ENCODE data around the gene CDKN2B-AS1. TPM values are rescaled to one million over a fixed set of nuclear protein-coding genes. Genes with fewer than 3 reads are reported as not detected.

CDKN2B-AS1 gene
- total RNA-seq, 1 donor from 2014 or later = not detected

GRCh38 chr9:22029231-22029630 is 34.6 kb downstream of the CDKN2B-AS1 start:
- Histone ChIP-seq H3K9me3 (no peaks in the 10 kb centered on the region), H3K4me1 (no peaks in the 10 kb centered on the region), H3K36me3 (no peaks in the 10 kb centered on the region), H3K27me3 (no peaks in the 10 kb centered on the region), H3K4me3 (no peak overlapping the region), H3K27ac (no peak overlapping the region)
- intact Hi-C loops (cut with DNase I) = no loop called here
- DNase-seq (ENCODE audit: low spot score in 2 of 2) = no peak
- no peak for TF ChIP-seq CTCF (IDR thresholded peaks at IDR 0.05)

GRCh38 chr9:22030101-22030598 is 35.6 kb downstream of the CDKN2B-AS1 start:
- Histone ChIP-seq H3K4me3 (no peak overlapping the region), H3K27me3 (no peaks in the 10 kb centered on the region), H3K36me3 (no peaks in the 10 kb centered on the region), H3K27ac (no peak overlapping the region), H3K4me1 (no peaks in the 10 kb centered on the region), H3K9me3 (no peaks in the 10 kb centered on the region)
- no peak for DNase-seq (ENCODE audit: low spot score in 2 of 2)
- TF ChIP-seq CTCF (IDR thresholded peaks at IDR 0.05) = no peak
- intact Hi-C loops (cut with DNase I) = no loop called here

- TF ChIP-seq CTCF (IDR thresholded peaks at IDR 0.05) = no peak
- no peaks in the 10 kb centered on the region for H3K36me3 ChIP-seq
These were observed 37.2 kb downstream of the CDKN2B-AS1 start for GRCh38 chr9:22031655-22032411.

GRCh38 chr9:22033012-22033630 is 38.5 kb downstream of the CDKN2B-AS1 start:
- intact Hi-C loops (cut with DNase I) = no loop called here
- DNase-seq (ENCODE audit: low spot score in 2 of 2) = no peak
- no peaks in the 10 kb centered on the region for H3K4me1 ChIP-seq
- no peak overlapping the region for H3K27ac ChIP-seq
- H3K36me3 ChIP-seq = no peaks in the 10 kb centered on the region
- TF ChIP-seq CTCF (IDR thresholded peaks at IDR 0.05) = no peak
- H3K4me3 ChIP-seq = no peak overlapping the region
- H3K27me3 ChIP-seq = no peaks in the 10 kb centered on the region
- H3K9me3 ChIP-seq = no peaks in the 10 kb centered on the region

More at GRCh38 chr9:22031655-22032411, 37.2 kb downstream of the CDKN2B-AS1 start:
- Histone ChIP-seq H3K27me3 (no peaks in the 10 kb centered on the region), H3K27ac (no peak overlapping the region), H3K4me3 (no peak overlapping the region), H3K4me1 (no peaks in the 10 kb centered on the region), H3K9me3 (no peaks in the 10 kb centered on the region)
- intact Hi-C loops (cut with DNase I) = no loop called here
- DNase-seq (ENCODE audit: low spot score in 2 of 2) = no peak

- H3K4me1 ChIP-seq = no peaks in the 10 kb centered on the region
- no peak overlapping the region for H3K4me3 ChIP-seq
- no peak overlapping the region for H3K27ac ChIP-seq
- no peaks in the 10 kb centered on the region for H3K36me3 ChIP-seq
- intact Hi-C loops (cut with DNase I) = no loop called here
- TF ChIP-seq CTCF (IDR thresholded peaks at IDR 0.05) = no peak
- no peak for DNase-seq (ENCODE audit: low spot score in 2 of 2)
- no peaks in the 10 kb centered on the region for H3K9me3 ChIP-seq
- no peaks in the 10 kb centered on the region for H3K27me3 ChIP-seq
These were observed 41.0 kb downstream of the CDKN2B-AS1 start for GRCh38 chr9:22035591-22036011.
